Dedifferentiated amniotic fluid mesenchymal stem cell (primary cell): ENCODE data around the gene CENPS.
"Not testable (repeated sequence)": the region's sequence is repeated elsewhere in the genome, so short reads cannot be mapped to it uniquely, and the experiment has no call there.

Source experiments
- DNase-seq: peaks from one replicate; pipeline ENCODE4 v3.0.0-alpha.2; 2016; ENCODE audit errors: extremely low spot score

Gene CENPS

DNA sequence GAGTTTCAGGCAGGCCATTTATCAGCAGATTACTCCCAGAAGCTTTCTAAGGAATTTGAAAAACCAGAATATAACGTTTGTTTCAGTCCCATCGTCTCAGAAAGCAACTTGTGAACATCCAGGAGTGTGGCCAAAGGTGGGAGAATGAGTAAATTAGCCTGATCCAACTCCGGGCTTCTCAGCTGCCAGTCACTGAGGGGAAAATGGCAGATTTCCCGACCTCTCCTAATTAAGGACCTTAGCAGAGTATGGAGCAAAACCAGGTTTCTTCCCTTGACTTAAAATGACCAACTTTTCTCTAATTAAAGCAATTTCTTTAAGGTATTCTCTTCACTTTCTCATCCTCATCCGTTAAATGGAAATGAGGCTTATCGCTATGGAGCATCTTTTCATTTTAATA lies 20.6 kb downstream of the CENPS start:
- DNase-seq = no peak

DNA sequence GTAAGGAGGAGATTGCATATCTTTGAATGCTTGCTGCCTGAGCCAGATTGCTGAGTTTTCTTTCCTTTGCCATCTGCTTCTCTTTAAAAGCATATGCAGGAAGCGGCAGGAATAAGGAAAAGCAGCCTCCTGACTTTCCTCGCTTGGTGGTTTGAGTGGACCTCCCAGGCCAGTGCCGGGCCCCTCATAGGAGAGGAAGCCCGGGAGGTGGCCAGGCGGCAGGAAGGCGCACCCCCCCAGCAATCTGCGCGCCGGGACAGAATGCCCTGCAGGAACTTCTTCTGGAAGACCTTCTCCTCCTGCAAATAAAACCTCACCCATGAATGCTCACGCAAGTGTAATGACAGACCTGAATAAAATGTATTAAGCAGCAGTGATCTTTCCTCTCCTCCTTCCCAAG lies 21.1 kb downstream of the CENPS start:
- peak; percentile 45 for DNase-seq

DNA sequence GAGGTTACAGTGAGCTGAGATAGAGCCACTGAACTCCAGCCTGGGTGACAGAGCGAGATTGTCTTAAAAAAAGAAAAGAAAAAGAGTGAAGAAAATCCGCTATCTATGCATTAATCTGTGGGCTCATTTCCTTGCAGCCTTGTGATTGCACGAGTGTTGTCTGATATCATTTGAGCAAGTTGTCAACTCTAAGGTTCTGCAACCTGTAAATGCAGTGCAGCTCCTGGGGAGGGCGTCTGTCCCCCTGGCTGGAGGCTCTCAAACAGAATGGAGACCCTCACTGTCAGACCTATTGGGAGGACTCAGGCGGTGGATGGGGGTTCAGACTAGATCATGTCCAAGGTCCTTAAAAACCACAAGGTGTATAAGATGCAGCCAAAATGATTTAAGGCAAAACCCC lies 25.8 kb downstream of the CENPS start:
- no peak for DNase-seq

DNA sequence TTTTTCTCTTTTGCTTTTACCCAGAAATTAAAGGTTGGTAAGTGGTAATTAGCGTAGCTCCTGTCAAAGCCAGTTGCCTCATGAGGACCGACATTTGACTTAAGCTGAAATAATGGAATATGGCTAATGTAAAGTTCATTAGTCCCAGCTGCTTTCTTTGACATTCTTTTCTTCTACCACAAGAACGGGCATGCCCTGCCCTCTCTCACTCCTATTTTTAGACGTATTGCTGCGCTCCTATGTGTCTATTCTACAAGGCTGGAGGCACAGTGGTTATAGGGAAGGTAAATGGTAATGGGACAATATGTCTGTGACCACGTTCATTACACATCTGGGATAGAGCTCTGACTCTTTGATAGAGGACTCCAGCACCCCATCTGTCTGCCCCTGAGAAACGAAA lies 26.4 kb downstream of the CENPS start:
- no peak for DNase-seq

DNA sequence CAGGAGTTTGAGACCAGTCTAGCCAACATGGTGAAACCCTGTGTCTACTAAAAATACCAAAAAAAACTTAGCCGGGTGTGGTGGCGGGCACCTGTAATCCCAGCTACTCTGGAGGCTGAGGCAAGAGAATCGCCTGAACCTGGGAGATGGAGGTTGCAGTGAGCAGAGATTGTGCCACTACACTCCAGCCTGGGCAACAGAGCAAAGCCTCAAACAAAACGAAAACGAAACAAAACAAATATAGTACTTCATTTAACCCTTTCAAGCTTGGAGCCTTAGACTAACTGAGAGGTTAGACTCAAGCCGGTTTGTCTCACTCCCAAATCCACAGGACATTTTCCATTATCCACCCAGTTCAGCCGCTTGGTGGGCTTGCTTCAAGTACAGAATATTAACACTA lies 27.2 kb downstream of the CENPS start:
- not testable (repeated sequence) for DNase-seq

DNA sequence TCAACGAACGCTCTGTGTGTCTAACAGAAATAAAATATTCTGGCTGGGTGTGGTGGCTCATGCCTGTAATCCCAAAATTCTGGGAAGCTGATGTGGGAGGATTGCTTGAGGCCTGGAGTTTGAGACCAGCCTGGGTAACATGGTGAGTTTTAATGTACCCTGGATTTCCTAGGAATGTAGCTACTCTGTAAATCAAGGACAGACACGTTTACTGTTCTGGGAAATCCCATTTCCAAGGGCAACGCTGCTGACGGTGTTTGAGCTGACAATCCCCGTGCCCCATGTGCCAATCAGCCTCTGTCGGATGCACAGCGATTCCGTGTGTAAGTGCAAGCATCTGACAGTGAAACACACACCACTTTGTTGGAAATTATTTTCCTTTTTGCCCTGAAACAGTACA lies 27.6 kb downstream of the CENPS start:
- no peak for DNase-seq

DNA sequence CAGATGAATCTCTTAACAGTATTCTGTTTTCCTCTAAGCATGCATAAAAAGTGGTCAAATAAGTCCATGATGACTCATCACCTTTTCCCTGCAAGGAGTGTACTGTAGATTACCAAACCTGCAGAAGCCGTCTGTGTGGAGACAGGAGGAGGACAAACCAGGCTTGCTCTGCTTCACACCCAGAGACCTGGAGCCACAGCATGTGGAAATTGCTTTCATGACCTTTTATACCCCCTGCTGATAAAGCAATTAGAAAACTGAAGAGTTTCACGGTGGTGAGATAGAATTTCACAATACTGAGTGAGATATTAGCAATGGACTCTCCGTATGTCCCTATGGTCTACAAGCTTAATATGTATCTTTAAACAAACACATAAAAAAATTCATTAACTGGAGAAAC lies 29.0 kb downstream of the CENPS start:
- peak; percentile 39 for DNase-seq

DNA sequence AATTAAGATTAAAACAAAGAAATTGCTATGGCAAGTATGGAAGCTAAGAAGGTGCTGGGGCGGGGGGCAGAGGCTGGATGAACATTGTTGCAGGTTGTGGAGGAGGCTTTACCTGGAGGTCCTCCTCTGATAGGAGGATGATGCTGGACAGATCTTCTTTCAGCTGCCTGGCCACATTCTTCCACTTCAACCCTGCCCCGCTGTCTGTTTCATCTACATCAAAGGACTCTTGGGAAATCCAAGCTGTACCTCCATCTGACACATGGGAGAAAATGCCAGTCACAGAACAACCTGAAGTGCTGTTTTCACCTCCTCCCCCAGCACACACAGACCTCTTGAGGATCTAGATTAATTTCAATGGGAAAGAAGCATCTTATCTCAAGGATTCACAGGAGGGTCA lies 36.8 kb downstream of the CENPS start:
- DNase-seq = no peak

DNA sequence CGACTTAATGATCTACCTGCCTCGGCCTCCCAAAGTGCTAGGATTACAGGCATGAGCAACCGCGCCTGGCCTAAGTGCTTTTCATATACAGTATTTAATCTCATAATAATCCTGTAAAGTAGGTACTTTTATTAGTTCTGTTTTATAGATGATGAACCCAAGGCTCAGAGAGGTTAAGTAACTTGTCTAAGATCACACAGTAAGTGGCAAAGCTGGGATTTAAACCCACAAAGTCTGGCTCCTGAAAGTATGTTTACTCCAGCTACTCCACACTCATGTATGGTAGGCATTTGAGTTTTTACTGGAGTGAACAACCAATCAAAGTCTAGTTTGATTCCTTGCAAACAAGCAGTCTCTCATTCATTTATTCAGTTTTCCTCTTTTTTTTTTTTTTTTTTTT lies 39.8 kb downstream of the CENPS start:
- no peak for DNase-seq

DNA sequence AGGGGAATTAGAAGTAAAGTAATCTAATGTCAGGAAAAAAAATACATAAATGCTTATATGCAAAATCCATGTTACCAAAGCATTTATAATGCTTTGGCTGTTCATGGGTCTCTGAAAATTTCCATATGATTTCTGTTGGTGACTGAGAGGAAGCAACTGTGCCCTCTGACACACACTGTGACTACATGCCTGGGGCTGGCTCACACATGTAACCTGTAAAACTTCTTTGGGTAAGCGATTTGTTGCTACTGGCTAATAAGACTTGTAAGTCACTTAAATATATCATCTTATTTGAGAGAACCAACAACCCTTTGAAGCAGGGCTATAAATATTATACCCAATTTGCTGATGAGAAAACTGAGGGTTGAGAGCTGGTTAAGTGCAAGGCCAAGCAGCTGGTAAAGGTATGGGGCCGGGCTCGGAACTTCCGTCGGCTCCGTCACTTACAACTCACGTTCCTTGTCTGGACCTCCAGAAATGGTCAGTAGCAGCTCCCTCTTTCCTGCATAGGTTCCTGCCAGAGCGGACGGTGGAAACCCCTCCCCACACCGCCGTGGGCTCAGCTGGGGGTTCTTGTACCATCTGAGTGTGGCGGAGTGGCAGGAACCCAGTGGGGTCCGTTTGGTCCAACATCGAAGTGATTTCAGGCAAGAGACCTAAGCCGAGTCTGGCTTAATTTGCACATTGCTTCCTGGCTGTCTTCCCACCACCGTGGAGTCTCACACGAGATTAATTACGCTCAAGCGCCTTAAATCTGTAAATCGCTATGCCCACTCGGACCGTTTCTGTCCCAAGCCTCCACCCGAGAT lies 41.4 kb downstream of the CENPS start:
- no peak for DNase-seq

DNA sequence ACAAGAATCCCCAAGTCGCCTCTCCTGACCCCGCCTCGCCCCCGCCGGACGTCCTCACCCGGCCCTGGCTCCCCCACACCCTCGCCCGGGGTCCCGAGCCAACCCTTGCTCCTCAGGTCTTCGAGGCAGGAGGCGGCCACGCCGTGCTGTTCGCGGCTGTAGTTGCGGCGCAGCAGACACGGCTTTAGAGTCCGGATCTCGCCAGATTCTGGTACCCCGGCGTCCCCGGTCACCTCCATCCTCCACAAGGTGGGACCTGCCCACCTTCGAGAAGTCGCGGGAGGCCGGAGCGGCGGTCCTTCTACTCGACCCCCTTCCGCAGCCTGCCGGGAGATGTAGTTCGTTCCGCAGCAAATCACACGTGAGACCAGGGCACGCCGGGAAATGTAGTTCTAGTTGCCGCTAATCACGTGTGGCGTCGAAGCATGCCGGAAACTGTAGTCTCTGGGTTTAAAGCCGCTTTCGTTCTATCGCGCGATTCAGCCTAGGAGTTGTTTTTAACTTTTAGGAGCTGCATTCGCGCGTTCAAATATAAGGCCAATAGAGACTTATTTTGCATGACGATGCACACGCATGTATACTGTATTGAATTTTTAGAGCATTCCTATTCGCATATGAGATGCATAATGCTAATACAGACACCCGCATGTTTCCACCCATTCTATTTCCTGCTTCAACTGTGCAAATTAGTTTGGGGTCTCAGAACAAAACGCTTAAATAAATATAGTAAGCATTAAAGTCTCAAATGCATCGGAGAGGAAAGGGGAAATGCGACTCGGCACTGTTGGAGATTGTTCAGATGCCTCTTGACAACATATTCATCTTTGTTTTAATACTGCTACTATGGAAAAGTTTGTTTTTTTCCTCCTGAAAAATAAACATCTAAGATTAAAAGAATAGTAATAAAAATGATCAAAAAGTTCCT lies 42.2 kb downstream of the CENPS start, which contains the start of gene DFFA:
Gene DFFA (minus strand): TSS at position 310 of the 925 bp plus-strand sequence. CDS start 71 bp downstream, at position 239.
- DNase-seq = peak; percentile 97

DNA sequence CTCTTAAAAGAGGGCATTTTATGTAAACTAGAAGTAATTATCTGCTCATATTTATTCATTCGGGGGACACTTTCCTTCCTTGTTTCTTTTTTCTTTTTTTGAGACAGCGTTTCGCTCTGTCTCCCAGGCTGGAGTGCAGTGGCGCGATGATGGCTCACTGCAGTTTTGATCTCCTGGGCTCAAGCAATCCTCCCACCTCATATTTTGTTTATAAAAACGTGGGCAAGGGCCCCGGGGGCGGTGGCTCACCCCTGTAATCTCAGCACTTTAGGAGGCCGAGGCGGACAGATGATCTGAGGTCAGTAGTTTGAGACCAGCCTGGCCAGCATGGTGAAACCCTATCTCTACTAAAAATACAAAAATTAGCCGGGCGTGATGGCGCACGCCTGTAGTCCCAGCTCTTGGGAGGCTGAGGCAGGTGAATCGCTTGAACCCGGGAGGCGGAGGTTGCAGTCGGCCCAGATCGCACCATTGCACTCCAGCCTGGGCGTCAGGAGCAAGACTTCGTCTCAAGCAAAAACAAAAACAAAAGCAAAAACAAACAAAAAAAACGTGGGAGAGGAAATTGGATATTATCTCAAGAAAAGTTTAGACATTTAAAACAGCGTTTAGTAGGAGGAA lies 43.0 kb downstream of the CENPS start:
- no peak for DNase-seq

DNA sequence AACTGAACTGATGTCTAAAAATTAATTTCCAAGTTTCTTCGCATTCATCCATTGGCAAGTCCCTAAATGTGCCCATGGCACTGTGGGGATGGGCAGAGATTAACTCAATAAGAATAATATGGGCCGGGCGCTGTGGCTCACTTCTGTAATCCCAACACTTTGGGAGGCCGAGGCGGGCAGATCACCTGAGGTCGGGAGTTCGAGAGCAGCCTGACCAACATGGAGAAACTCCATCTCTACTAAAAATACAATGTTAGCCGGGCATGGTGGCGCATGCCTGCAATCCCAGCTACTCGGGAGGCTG lies 44.0 kb downstream of the CENPS start:
- not testable (repeated sequence) for DNase-seq

DNA sequence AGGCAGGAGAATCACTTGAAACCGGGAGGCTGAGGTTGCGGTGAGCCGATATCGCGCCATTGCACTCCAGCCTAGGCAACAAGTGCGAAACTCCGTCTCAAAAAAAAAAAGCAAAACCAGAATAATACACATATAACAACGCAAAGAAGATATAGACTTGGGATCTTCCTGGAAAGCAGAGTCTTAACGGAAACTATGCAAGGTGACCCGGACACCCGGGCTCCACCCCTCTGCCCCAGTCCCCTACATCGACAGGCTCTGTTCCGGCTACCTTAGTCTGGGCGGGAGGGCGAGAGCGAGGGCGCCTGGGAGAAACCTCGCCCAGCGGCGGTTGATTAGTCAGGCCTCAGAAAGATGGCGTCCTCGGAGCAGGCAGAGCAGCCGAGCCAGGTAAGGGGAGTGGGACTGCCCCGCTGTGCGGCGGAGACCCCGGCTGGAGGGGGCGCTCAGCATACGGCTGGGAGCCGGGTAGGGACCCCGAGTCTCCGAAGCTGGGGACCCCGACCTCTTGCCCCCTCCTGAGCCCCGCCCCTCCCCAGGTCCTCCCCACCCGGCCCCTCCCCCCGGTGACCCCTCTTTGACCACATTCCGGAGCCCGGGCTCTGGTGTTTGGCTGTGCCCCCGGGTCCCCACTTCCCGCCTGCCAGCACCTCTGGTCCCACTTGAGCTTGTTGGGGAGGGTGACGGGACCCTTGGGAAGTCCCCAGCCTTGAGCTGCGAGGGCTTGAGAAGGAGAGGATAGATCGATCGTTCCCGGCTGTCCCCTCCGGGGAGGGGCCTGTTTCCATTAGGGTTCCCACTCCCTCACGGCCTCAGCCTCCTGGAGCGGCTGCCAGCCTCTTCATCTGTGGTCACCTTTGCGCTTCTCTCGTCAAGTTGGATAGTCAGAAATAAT lies 44.6 kb downstream of the CENPS start, which contains the start of gene PEX14:
Gene PEX14 (plus strand): TSS at position 338 of the 895 bp plus-strand sequence. CDS start 17 bp downstream, at position 355.
- peak; percentile 82 for DNase-seq

DNA sequence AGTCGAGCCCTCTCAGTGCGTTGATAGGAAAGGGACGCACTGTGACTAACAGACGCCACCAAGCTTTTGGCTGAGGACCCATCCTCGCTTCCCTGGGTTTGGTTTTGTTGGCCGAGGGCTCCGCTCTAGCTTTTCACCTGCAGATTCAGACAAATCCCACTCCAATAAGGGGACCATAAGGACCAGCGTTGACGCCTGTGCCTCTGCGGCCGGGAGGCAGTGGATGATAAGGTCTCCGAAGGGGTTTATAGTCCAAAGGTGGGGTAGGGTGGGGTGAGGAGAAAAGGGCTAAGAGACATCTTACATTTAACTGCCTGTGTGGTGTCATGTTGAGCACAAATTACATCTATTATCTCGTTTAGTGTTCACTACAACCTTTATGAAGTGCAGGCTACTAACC lies 45.3 kb downstream of the CENPS start:
- no peak for DNase-seq

DNA sequence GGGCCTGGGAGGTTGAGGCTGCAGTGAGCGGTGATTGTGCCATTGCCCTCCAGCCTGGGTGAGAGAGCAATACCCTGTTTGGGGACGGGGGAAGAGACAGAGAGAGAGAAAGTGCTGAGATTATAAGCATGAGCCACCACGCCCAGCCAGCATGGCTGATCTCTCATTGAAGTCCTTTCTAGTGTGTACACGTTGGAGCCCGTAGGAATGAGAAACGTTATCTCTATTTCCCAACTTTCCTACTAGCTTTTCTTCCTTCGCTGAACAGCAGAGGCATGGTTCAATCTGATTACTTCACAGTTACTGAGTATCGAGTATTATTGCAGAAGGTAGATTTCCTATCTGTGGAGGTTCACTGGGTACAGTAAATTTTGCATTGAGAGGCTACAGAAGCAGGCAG lies 49.1 kb downstream of the CENPS start:
- DNase-seq = no peak

DNA sequence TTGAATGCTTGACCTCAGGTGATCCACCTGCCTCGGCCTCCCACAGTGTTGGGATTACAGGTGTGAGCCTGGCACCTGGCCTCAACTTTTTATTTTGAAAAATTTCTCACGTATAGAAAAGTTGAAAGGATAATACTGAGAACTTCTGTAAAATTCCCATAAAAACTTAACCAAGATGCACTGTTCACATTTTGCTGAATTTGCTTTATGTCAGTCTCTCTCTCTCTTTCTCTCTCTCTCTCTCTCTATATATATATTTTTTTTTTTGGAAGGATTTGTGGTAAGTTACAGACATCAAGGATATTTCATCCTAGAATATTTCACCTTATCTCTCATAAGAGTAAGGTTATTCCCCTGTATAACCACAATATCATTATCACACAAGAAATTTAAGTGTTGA lies 50.4 kb downstream of the CENPS start:
- DNase-seq = no peak

DNA sequence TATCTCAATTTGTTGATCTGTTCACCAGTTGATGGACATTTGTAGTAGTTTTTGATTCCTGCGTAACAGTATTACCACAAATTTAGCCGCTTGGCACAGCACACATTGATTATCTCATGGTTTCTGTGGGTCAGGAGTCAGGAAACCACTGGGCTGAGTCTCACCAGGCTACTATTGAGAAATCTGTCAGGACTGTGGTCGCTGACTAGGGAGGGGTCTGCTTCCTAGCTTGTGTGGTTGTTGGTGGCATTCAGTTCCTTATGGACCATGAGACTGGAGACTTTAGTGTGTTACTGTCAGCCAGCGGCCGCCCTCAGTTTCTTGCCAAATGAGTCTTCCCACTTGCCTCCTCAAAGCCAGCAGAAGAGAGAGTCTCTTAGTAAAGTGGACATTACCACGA lies 54.3 kb downstream of the CENPS start:
- DNase-seq = no peak

DNA sequence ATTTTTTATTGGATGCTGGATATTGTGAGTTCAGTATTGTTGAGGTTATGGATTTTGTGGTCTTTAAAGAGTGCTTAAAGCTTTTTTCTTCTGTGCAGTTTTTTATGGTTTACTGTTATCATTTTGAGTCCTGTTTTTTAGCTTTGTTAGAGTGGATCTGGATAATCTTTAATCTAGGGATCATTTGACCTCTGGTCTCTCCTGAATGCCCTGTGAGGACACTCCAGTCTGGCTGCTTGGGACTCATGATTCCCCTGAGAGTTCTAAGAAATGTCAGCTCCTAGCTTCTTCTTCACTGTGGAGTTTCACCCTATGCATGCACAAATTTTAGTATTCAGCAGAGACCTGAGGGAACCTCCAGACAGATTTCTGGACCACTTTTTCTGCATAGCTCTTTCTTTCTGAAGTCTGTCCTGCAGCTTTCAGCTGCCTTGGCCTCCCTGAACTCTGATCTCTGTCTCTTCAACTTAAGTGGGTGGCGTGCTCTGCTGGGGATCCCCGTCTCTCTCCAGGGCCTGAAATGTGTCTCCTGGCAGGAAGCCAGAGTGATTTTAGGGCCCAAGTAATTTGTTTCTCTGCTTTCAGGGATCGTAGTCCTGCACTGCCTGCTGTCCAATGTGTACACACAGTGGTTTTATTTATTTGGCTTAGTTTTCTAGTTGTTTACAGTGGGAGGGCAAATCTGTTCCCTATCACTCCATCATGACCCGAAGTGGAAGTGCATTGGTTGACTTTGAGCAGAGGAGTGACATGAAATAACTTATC lies 59.2 kb downstream of the CENPS start:
- DNase-seq = no peak

DNA sequence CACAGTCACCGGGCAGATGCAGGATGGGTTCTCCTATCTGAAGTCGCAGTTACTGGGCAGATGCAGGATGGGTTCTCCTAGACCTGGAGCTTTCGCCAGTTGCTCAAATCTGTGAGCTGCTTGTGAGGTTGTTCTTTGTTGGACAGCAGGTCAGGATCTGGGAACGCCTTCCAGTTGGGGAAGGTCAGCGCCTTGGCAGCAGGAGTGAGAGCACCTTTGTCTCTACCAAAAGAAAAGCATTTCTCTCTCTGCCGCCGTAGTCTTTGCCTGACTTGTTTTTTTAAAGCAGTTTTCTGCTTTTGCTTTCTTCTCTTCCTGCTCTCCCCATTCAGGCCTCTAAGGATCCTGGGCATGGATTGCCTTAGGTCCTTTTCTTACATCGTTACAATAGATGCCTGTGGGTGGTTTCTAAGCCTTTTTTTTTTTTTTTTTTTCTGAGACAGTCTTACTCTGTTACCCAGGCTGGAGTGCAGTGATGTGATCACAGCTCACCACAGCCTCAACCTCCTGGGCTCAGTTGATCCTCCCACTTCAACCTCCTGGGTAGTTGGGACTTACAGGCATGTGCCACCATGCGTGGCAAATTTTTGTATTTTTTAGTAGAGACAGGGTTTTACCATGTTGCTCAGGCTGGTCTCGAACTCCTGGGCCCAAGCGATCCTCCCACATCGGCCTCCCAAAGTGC lies 60.2 kb downstream of the CENPS start:
- DNase-seq = no peak
